ENCODE measurements around the gene FRK. TPM values are rescaled to one million over a fixed set of nuclear protein-coding genes. Genes with fewer than 3 reads are reported as not detected.

Gene FRK
- polyA plus RNA-seq, 1 experiment: 0.02 TPM

- CTCF ChIA-PET: interaction anchor here (0.6 kb wide), 1 partner anchor 98 kb away, joined by 4 read pairs; no protein-coding TSS in a partner anchor
- TF ChIP-seq CTCF (IDR thresholded peaks at IDR 0.05; ENCODE audit: insufficient read depth, low read depth, low read length): no peak
- DNase-seq (ENCODE audit: low read depth): no peak
- no peaks in the 10 kb centered on the region for H3K27me3 ChIP-seq (ENCODE audit: control insufficient read depth, insufficient read depth, low read length)
- POLR2A ChIA-PET: interaction anchor here (0.7 kb wide), 1 partner anchor 15 kb away, joined by 4 read pairs; no protein-coding TSS in a partner anchor
- H3K36me3 ChIP-seq (ENCODE audit: control insufficient read depth, insufficient read depth, low read length): no peaks in the 10 kb centered on the region
- H3K4me3 ChIP-seq (ENCODE audit: low read depth, low read length): no peak overlapping the region
Measured at GRCh38 chr6:116003668-116004067, 57.0 kb downstream of the FRK start.

DNA sequence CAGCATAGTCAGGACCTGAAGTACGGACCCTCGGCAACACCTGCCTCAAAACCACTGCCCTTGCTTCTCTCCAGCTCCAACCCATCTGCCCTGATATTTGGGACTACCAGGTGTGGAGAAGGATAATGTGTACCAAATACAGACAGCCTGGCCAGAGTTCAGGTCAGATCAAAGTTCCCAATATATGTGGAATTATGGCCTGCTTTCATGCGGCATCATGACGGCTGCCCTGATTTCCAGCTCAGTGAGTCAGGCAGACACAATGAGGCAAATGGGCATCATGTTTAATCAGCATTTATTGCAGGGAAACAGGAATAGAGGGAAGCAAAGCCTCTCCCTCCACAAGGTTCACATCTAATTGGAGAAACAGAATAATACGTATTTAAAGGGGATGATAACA, 57.9 kb downstream of the FRK start:
- no peak overlapping the region for H3K4me3 ChIP-seq (ENCODE audit: low read depth, low read length)
- no peaks in the 10 kb centered on the region for H3K36me3 ChIP-seq (ENCODE audit: control insufficient read depth, insufficient read depth, low read length)
- no peak for DNase-seq (ENCODE audit: low read depth)
- no peak for TF ChIP-seq CTCF (IDR thresholded peaks at IDR 0.05; ENCODE audit: insufficient read depth, low read depth, low read length)
- CTCF ChIA-PET: no interaction called here
- POLR2A ChIA-PET: no interaction called here
- H3K27me3 ChIP-seq (ENCODE audit: control insufficient read depth, insufficient read depth, low read length): no peaks in the 10 kb centered on the region

GRCh38 chr6:115999235-115999634, 61.5 kb downstream of the FRK start:
- Histone ChIP-seq H3K4me3 (ENCODE audit: low read depth, low read length) (no peak overlapping the region), H3K27me3 (ENCODE audit: control insufficient read depth, insufficient read depth, low read length) (no peaks in the 10 kb centered on the region), H3K36me3 (ENCODE audit: control insufficient read depth, insufficient read depth, low read length) (no peaks in the 10 kb centered on the region)
- CTCF ChIA-PET: interaction anchor here (0.8 kb wide), 1 partner anchor 10 kb away, joined by 3 read pairs; no protein-coding TSS in a partner anchor
- no peak for DNase-seq (ENCODE audit: low read depth)
- no peak for TF ChIP-seq CTCF (IDR thresholded peaks at IDR 0.05; ENCODE audit: insufficient read depth, low read depth, low read length)
- POLR2A ChIA-PET: no interaction called here

GRCh38 chr6:115997990-115998585, 62.6 kb downstream of the FRK start:
- TF ChIP-seq CTCF (IDR thresholded peaks at IDR 0.05; ENCODE audit: insufficient read depth, low read depth, low read length): no peak
- CTCF ChIA-PET: interaction anchor here (0.6 to 1.2 kb wide), 3 partner anchors 11 to 167 kb away, joined by 3 read pairs; no protein-coding TSS in a partner anchor

DNA sequence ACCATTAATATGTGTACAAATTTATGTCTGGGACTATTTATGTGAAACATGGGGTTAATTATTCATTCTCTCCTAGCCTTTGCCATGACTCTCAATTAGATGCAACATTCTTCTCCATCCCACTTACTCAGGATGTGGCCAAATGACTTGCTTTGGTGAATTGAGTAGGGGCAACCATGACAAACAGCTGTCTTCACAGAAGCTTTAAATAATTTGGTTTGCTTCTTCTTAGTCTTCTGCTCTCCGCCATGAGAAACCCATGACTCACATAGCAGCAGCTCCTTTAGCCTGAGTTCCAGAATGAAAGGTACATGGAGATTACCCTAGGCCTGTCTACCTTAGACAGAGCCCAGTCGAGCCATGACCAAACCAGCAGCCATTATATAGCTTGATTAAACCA, 74.7 kb downstream of the FRK start:
- H3K27me3 ChIP-seq (ENCODE audit: control insufficient read depth, insufficient read depth, low read length): no peaks in the 10 kb centered on the region
- H3K36me3 ChIP-seq (ENCODE audit: control insufficient read depth, insufficient read depth, low read length): no peaks in the 10 kb centered on the region
- POLR2A ChIA-PET: no interaction called here
- TF ChIP-seq CTCF (IDR thresholded peaks at IDR 0.05; ENCODE audit: insufficient read depth, low read depth, low read length): no peak
- CTCF ChIA-PET: interaction anchor here (1.0 to 1.1 kb wide), 2 partner anchors 23 to 27 kb away, joined by 3 read pairs; no protein-coding TSS in a partner anchor
- DNase-seq (ENCODE audit: low read depth): no peak
- H3K4me3 ChIP-seq (ENCODE audit: low read depth, low read length): no peak overlapping the region

More at GRCh38 chr6:115997990-115998585, 62.6 kb downstream of the FRK start:
- DNase-seq (ENCODE audit: low read depth): no peak
- no peaks in the 10 kb centered on the region for H3K27me3 ChIP-seq (ENCODE audit: control insufficient read depth, insufficient read depth, low read length)
- H3K36me3 ChIP-seq (ENCODE audit: control insufficient read depth, insufficient read depth, low read length): no peaks in the 10 kb centered on the region
- H3K4me3 ChIP-seq (ENCODE audit: low read depth, low read length): no peak overlapping the region
- POLR2A ChIA-PET: interaction anchor here (0.7 kb wide), 1 partner anchor 15 kb away, joined by 3 read pairs; no protein-coding TSS in a partner anchor
